Endothelial cell of umbilical vein (primary cell): ENCODE data around the gene EVA1A. TPM values are rescaled to one million over a fixed set of nuclear protein-coding genes. Genes with fewer than 3 reads are reported as not detected.

Experiments used
- BruUV-seq: library from RNA; stranded (reverse); fragments of 400-500 nt; replicated peaks from 2 replicates; lab custom pipeline; 2021; lab: Mats Ljungman, UMichigan
- CTCF ChIA-PET: fragments of 300-600, 350-600 bp; sonication (Branson Sonifier 250); formaldehyde crosslinking; loops from one replicate; lab custom pipeline; 2021; ENCODE audit warnings: antibody characterized with exemption, inconsistent platforms; lab: Charles Lee
- POLR2A ChIA-PET: fragments of 300-600, 350-600 bp; sonication (Branson Sonifier 250); formaldehyde crosslinking; loops from one replicate; lab custom pipeline; 2021; ENCODE audit warnings: antibody characterized with exemption, inconsistent platforms; lab: Charles Lee
- DNase-seq: peaks from one replicate; pipeline ENCODE4 v3.0.0-alpha.2; 2011; ENCODE audit warnings: low read depth, low spot score
- FAIRE-seq: peaks from 2 replicates; lab custom pipeline; 2011; peaks lifted over from hg19 to GRCh38; lab: Jason Lieb, UNC
- H2AFZ ChIP-seq: 2 replicates; pipeline ENCODE4 v1.6.0; 2012; ENCODE audit warnings: low read depth, low read length, control low read depth, inconsistent platforms
- H3K27ac ChIP-seq: 2 replicates; pipeline ENCODE4 v1.5.1; 2011; ENCODE audit warnings: low read depth, mild to moderate bottlenecking, control low read depth, low read length, moderate library complexity; ENCODE audit not compliant: insufficient read depth
- H3K27me3 ChIP-seq, 2 experiments: 2 replicates each; pipeline versions ENCODE4 v1.6.0 to v1.6.1; 2011; ENCODE audit warnings: low read length in 2 of 2, mixed read lengths in 1 of 2; ENCODE audit not compliant: control insufficient read depth in 2 of 2, insufficient read depth in 2 of 2
- H3K36me3 ChIP-seq, 2 experiments: 2 replicates in 1 of 2; 3 replicates in 1 of 2; pipeline ENCODE4 v1.5.1; 2011; ENCODE audit warnings: low read length in 2 of 2, mild to moderate bottlenecking in 1 of 2, moderate library complexity in 1 of 2; ENCODE audit not compliant: control insufficient read depth in 2 of 2, insufficient read depth in 2 of 2; ENCODE audit errors: extremely low read depth in 1 of 2
- H3K4me1 ChIP-seq: 3 replicates; pipeline ENCODE4 v1.5.1; 2011; ENCODE audit warnings: mild to moderate bottlenecking, low read length; ENCODE audit not compliant: control insufficient read depth, insufficient read depth; ENCODE audit errors: extremely low read depth
- H3K4me2 ChIP-seq: 2 replicates; pipeline ENCODE4 v1.6.1; 2011; ENCODE audit warnings: low read length, control low read depth, mixed read lengths; ENCODE audit not compliant: insufficient read depth
- H3K4me3 ChIP-seq, 3 experiments: fragments of 200-600 bp in 1 of 3; sonication (generic), shearing (Covaris generic) in 1 of 3; replicated peaks in 1 of 3; 2 replicates each; pipeline ENCODE4 v1.5.1; 2011 to 2016; ENCODE audit warnings: control low read depth in 3 of 3, low read length in 3 of 3, mild to moderate bottlenecking in 2 of 3, inconsistent platforms in 1 of 3, low read depth in 1 of 3, moderate library complexity in 1 of 3; ENCODE audit not compliant: insufficient read depth in 1 of 3
- H3K79me2 ChIP-seq: 2 replicates; pipeline ENCODE4 v1.6.0; 2012; ENCODE audit warnings: low read length, inconsistent platforms; ENCODE audit not compliant: control insufficient read depth, insufficient read depth
- H3K9ac ChIP-seq: replicated peaks from 2 replicates; pipeline ENCODE3; 2011; ENCODE audit warnings: low read length, control low read depth; ENCODE audit not compliant: insufficient read depth; ENCODE audit errors: extremely low read depth
- H3K9me1 ChIP-seq: replicated peaks from 3 replicates; pipeline ENCODE4 v1.6.0; 2011; ENCODE audit warnings: mild to moderate bottlenecking, low read length; ENCODE audit not compliant: control insufficient read depth, insufficient read depth; ENCODE audit errors: extremely low read depth
- H3K9me3 ChIP-seq: replicated peaks from 2 replicates; pipeline ENCODE4 v1.5.1; 2012; ENCODE audit warnings: low read length, inconsistent platforms; ENCODE audit not compliant: control insufficient read depth, insufficient read depth
- H4K20me1 ChIP-seq: replicated peaks from 2 replicates; pipeline ENCODE3; 2011; ENCODE audit warnings: mild to moderate bottlenecking, low read length; ENCODE audit not compliant: control insufficient read depth, insufficient read depth; ENCODE audit errors: extremely low read depth
- EZH2 ChIP-seq: IDR thresholded peaks from 2 replicates; pipeline ENCODE4 v1.6.1; 2012; ENCODE audit warnings: borderline replicate concordance, low read depth, mild to moderate bottlenecking, moderate library complexity, low read length, inconsistent platforms; ENCODE audit not compliant: severe bottlenecking
- FOS ChIP-seq: IDR thresholded peaks from 2 replicates; pipeline ENCODE4 v1.6.1; 2011; ENCODE audit warnings: mild to moderate bottlenecking, low read length, moderate library complexity, borderline replicate concordance; ENCODE audit not compliant: insufficient read depth
- JUN ChIP-seq: IDR thresholded peaks from 2 replicates; pipeline ENCODE4 v1.6.1; 2011; ENCODE audit warnings: borderline replicate concordance, low read depth; ENCODE audit not compliant: insufficient read length, insufficient read depth
- MYC ChIP-seq: IDR thresholded peaks from one replicate; pipeline ENCODE4 v1.6.1; 2011; ENCODE audit warnings: mild to moderate bottlenecking, low read depth, low read length
- POLR2A ChIP-seq: IDR thresholded peaks from 2 replicates; pipeline ENCODE4 v1.6.1; 2012; ENCODE audit warnings: low read depth, mild to moderate bottlenecking, control low read depth, low read length
- POLR2AphosphoS5 ChIP-seq: IDR thresholded peaks from 2 replicates; pipeline ENCODE4 v1.6.1; 2012; ENCODE audit warnings: low read depth, mild to moderate bottlenecking, control low read depth, low read length, moderate library complexity; ENCODE audit not compliant: insufficient read depth
- dilution Hi-C: fragments of 300-500 bp; cut with MboI; formaldehyde crosslinking; loops from one replicate; pipeline ENCODE4 v1.15.0; 2019; ENCODE audit warnings: low sequenced_read_pairs; ENCODE audit not compliant: extremely low pct_ligation_motif_present
- intact Hi-C: fragments of 100-400 bp; cut with micrococcal nuclease; formaldehyde crosslinking; loops from one replicate; pipeline ENCODE4 v1.10.0; 2022
- polyA plus RNA-seq, 4 experiments: library from polyadenylated mRNA; depleted of rRNA in 3 of 4; stranded (reverse) in 3 of 4; unstranded in 1 of 4; fragments of >200 nt; gene quantifications; 2 replicates each; pipeline versions ENCODE4 v1.2.1 to v1.2.3, GENCODE V29; 2011 to 2012; ENCODE audit warnings: missing spikeins in 1 of 4
- total RNA-seq: library from RNA; stranded (reverse); gene quantifications from 2 replicates; pipeline ENCODE4 v1.2.3, GENCODE V29; 2021
- TF ChIP-seq, protein P1 (sequence below): IDR thresholded peaks from 2 replicates; pipeline ENCODE4 v1.6.1; 2011; ENCODE audit not compliant: insufficient read depth, insufficient read length

EVA1A gene
- total and polyA plus RNA-seq, 2 donors (not counting 3 experiments of a cell fraction or from before 2014, with no cell fraction given): 52.6 to 66.5 TPM

DNA sequence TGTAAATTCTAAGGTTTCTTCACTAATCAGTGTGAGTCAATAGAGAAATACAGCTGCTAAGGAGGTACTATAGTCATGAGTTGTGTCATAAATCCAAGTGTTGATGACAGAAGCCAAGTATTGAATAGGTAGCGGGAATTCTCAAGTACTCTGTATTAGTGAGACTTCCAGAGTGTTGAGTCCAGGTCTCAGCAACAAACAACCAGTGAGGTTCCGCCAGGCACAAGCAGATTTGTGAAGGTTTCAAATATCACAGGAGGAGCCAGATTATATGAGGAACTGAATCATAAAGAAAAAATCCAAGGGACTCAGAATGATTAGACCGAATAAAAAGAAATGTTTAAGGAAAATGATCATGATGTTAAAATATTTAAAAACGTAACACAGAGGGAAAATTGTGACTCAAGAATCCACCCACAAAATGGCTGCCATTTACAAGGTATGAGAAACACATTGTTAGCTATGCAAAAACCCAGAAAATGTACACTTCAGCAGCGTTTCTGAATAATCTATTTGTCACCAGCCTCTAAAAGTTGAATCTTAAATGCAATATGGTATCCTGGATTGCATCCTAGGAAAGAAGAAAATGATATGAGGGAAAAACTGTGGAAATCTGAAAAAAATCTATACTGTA is 27.3 kb upstream of the EVA1A start:
- Histone ChIP-seq H3K4me1 (no peaks in the 10 kb centered on the region), H3K9ac (no peak overlapping the region), H3K27ac (no peak overlapping the region), H3K9me1 (no peaks in the 10 kb centered on the region), H3K4me2 (no peak overlapping the region), H3K27me3 (peaks cover 1 to 12% of the 10 kb centered on the region in 2 experiments), H2AFZ (no peak overlapping the region), H3K9me3 (no peaks in the 10 kb centered on the region), H3K36me3 (no peaks in the 10 kb centered on the region), H3K79me2 (no peaks in the 10 kb centered on the region), H3K4me3 (no peak overlapping the region), H4K20me1 (no peaks in the 10 kb centered on the region)
- POLR2A ChIA-PET: no interaction called here
- CTCF ChIA-PET: no interaction called here
- dilution Hi-C loops (no loop called here), intact Hi-C loops (no loop called here)
- TF ChIP-seq MYC: no peak
- TF ChIP-seq EZH2: no peak
- TF ChIP-seq FOS: no peak
- no peak for TF ChIP-seq POLR2A
- FAIRE-seq: no peak
- BruUV-seq: no TSS peak
- DNase-seq: no peak

DNA sequence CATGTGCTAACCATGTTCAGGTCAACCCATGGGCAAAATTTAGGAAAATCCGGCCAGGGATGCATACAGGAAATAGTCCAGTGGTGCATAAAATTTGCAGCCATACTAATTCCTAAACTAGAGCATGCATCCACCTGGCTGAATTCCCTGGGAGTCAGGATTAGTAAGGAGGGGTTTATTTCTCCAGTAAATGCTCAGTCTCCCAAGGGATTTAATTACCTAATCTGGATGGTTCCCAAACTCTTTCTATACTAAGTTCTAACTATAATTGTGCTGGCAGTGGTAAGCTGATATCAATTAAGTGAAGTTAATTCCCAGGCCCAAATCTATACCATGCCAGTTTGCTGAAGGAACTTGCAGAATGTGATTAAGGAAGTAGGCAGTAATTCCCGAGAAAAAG is 26.2 kb upstream of the EVA1A start:
- Histone ChIP-seq H3K27me3 (peaks cover 1 to 14% of the 10 kb centered on the region in 2 experiments), H3K4me2 (no peak overlapping the region), H4K20me1 (no peaks in the 10 kb centered on the region), H3K4me3 (no peak overlapping the region), H2AFZ (no peak overlapping the region), H3K9me3 (no peaks in the 10 kb centered on the region), H3K36me3 (no peaks in the 10 kb centered on the region), H3K79me2 (no peaks in the 10 kb centered on the region), H3K9ac (no peak overlapping the region), H3K4me1 (no peaks in the 10 kb centered on the region), H3K27ac (no peak overlapping the region), H3K9me1 (no peaks in the 10 kb centered on the region)
- ChIA-PET CTCF (no interaction called here), POLR2A (no interaction called here)
- no TSS peak for BruUV-seq
- dilution Hi-C loops (no loop called here), intact Hi-C loops (no loop called here)
- FAIRE-seq (no peak), DNase-seq (no peak)
- TF ChIP-seq POLR2AphosphoS5 (no peak), MYC (no peak), JUN (no peak)
- TF ChIP-seq, protein P1, sequence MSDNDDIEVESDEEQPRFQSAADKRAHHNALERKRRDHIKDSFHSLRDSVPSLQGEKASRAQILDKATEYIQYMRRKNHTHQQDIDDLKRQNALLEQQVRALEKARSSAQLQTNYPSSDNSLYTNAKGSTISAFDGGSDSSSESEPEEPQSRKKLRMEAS: no peak
